Fibroblast of peridontal ligament (primary cell): ENCODE results near the gene WWC2.

Experiments
- DNase-seq: peaks from one replicate; pipeline ENCODE4 v3.0.0-alpha.2; 2010; ENCODE audit errors: extremely low read depth

WWC2 gene

GRCh38 chr4:183329954-183330742 lies 231.1 kb downstream of the WWC2 start:
- DNase-seq: no peak

- no peak for DNase-seq
Observed at GRCh38 chr4:183330841-183331240, 231.8 kb downstream of the WWC2 start.

- no peak for DNase-seq
Observed at GRCh38 chr4:183332447-183332846, 233.4 kb downstream of the WWC2 start.

GRCh38 chr4:183333202-183333601 lies 234.1 kb downstream of the WWC2 start:
- no peak for DNase-seq

DNA sequence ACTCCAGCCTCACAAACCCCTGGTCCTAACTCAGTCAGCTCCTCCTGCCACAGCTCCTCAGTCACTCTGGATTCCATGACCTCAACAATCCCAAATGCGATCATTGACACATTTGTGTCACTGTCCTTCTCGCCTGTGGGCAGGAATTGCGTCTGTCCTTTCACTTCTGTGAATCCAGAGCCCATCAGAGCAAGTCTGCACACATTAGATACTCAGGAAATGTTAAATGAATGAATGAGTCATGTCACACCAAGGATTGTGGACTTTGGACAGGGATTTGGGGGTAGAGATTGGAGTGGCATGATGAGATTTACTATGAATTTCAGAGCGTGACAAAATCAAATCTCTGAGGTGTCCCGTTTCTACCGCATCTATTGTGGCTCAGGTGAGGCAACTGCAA lies 234.9 kb downstream of the WWC2 start:
- no peak for DNase-seq

- peak; percentile 89 for DNase-seq
Observed at GRCh38 chr4:183335369-183335940, 236.4 kb downstream of the WWC2 start.

- DNase-seq: no peak
Observed at GRCh38 chr4:183337349-183337748, 238.3 kb downstream of the WWC2 start.

DNA sequence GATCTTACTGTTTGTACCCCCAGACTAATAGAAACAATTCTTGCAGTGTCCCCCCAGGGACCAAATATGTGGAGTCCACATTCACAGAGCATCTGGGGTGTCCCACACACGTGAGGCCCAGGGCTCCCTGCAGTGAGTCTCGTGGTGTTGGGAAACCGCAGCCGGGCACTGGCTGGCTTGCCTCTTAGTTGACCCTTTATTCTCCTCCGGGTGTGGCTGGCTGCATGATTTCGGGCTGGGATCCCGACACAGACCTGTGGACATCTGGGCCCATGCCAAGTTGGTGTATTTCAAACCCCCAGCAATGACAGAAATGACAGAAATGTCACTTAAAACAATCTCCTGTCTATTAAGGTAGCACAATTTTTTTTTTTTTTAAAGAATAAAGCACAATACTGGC lies 238.8 kb downstream of the WWC2 start:
- no peak for DNase-seq

GRCh38 chr4:183342541-183343533 lies 243.8 kb downstream of the WWC2 start:
- DNase-seq: no peak

- DNase-seq: no peak
Observed at GRCh38 chr4:183343730-183344129, 244.7 kb downstream of the WWC2 start.

- DNase-seq: no peak
Observed at GRCh38 chr4:183344523-183345255, 245.6 kb downstream of the WWC2 start.

DNA sequence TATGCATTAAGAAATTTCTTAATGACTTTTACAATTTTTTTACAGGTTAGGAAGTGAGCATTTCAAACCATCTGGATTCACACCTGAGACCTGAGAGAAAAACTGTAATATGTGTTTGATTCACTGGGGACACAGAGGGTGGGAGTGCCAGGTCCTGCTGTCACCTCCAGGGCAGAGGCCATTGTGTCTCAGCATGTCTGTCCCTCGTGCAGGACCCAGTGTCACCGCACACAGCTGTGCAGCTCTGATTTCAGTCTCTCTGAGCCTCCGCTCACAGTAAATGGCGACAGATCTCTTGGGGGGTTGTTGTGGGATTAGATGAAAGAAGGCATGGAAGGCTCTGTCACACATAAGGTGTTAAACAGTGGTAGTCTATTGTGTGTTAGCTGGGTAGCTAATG lies 246.2 kb downstream of the WWC2 start:
- no peak for DNase-seq

- DNase-seq: no peak
Observed at GRCh38 chr4:183347146-183347545, 248.1 kb downstream of the WWC2 start.

DNA sequence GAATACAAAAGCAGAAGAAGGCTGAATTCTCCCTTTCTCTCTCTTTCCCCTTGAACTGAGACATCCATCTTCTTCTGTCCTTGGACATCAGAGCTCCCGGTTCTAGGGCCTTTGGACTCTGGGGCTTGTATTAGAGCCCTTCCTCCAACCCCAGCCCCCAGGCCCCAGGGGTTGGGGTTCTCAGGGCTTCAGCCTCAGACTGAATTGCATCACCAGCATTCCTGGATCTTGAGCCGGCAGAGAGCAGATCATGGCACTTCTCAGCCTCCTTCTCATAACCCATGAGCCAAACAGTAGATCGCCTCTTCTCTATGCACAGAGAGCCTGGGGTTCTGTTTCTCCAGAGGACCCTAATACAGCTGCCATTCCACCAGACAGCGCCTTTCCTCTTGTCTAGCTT lies 248.5 kb downstream of the WWC2 start:
- peak; percentile 23 for DNase-seq

GRCh38 chr4:183348136-183348535 lies 249.1 kb downstream of the WWC2 start:
- no peak for DNase-seq

DNA sequence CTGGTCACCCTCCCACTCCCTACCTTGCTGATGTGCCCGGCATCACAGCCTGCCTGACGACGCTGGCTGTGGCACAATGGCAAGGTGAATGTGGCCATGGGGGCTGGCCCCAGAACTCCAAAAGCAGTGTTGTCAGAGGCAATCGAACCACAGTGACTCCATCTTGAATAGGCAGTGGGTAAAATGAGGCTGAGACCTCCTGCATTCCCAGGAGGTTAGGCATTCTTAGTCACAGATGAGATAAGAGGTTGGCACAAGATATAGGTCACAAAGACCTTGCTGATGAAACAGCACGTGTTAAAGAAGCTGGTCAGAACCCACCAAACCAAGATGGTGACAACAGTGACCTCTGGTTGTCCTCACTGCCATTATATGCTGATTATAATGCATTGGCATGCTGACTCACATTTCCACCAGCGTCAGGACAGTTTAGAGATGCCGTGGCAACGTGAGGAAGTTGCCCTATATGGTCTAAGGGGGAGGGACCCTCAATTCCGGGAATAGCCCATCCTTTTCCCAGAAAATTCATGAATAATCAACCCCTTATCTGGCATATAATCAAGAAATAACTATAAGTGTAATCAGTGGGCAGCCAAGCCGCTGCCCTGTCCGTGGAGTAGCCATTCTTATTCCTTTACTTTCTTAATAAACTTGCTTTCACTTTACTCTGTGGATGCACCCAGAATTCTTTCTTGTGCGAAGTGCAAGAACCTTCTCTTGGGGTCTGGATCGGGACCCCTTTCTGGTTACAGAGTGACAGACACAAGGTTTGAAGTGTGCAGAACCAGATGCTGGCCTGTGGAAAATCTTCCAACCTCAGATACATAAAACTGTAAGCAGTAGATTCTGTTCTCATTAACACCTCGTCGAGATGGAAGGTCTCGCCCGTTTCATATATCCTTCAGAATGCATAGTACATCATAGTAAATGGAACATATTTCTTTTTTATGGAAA lies 249.9 kb downstream of the WWC2 start:
- DNase-seq: peak; percentile 83

DNA sequence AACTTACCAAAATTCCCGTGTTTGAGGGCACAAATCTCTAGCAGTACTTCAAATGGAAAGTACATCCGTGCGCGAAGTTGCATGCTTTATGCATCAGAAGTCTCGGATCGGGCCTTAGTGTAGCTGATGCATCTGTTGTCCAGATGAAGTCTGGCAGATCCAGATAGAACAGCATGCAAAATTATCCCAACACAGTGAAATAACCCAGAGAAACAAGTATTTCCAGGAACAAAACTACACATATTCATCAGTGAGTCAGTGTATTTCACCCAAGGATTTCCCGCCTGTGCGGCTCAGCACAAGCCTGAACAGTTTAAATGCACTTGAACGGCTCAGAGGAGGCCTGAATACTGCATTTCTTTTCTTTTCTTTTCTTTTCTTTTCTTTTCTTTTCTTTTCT lies 250.6 kb downstream of the WWC2 start:
- peak; percentile 28 for DNase-seq

DNA sequence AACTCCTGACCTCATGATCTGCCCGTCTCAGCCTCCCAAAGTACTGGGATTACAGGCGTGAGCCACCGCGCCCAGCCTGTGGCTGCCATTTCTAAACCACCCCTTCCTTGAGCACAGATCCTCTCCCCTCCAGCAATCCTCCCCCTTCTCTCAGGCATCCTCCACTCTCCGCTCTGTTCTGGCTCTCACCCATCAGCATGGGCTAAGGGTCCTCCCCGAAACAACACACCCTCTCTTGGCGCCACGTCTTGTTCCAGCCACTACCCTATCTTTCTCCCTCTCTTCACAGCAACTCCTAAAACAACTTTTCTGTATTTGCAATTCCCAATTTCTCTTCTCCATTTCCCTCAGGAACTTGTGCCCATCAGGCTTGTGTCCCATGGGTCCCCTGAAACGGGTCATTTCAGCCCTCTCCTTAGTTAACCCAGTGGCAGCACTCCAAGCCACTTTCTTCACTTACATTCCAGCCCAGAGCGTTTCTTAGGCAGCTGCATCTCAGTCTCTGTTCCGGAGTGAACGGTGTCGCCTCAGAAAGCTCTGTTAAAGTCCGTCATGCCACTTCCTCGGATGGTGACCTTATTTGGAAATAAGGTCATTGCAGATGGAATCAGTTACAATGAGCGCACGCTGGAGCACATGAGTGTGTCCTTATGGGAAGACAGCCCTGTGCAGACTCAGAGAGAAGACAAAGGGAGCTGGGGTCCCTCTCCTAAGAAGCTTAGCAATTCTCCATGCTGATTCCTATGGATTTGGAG lies 251.4 kb downstream of the WWC2 start:
- no peak for DNase-seq

- no peak for DNase-seq
Observed at GRCh38 chr4:183352546-183352945, 253.5 kb downstream of the WWC2 start.

DNA sequence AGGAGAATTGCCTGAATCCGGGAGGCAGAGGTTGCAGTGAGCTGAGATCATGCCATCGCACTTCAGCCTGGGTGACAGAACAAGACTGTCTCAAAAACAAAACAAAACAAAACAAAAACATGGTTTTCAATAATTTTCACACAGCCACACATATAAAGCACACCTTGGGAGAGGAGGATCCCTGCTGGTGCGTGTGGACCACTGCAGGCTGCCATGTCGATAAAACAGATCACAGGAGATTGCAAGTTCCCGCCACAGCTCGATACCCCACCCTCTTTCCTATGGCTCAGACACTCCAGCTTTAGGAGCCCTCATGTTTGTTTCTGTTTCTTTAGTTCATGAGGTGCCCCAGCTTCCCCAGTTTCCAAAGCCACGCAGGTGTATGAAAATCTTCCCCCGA lies 254.5 kb downstream of the WWC2 start:
- DNase-seq: no peak
